Activated T-helper 1 cell treated with anti-CD3 and anti-CD28 coated beads, Interleukin-2, amount 50 U/mL, for 16 hours (primary cell): ENCODE measurements around the gene DCT.

Experiments used
- DNase-seq, 2 donors: peaks; one replicate each; pipeline ENCODE4 v3.0.0-alpha.2; 2020; ENCODE audit warnings: low read depth in 1 of 2, low spot score in 1 of 2

The DCT gene

GRCh38 chr13:94399812-94400211 lies 79.7 kb downstream of the DCT start:
- DNase-seq, result no peak

GRCh38 chr13:94395860-94396259 lies 83.6 kb downstream of the DCT start:
- no peak for DNase-seq

DNA sequence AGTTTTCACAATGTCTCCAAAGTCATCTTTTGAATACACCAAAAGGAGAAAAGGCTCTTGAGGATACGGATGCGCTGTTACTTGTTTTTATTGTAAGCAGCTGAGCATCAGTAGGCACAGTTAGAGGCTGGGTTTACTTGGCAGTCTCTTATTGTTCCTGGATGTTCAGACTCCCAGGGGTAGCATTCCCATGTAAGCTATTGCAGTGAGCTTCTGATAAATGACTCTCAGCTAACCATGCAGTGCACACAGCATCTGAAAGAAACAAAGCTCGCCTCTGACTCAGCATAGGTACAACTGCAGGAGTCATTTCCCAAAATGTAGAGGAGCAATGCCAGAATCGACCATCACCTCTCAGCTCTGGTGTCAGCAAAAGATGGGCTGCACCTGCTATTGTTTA lies 84.8 kb downstream of the DCT start:
- DNase-seq, result no peak

GRCh38 chr13:94390881-94391280 lies 88.6 kb downstream of the DCT start:
- DNase-seq, result no peak

DNA sequence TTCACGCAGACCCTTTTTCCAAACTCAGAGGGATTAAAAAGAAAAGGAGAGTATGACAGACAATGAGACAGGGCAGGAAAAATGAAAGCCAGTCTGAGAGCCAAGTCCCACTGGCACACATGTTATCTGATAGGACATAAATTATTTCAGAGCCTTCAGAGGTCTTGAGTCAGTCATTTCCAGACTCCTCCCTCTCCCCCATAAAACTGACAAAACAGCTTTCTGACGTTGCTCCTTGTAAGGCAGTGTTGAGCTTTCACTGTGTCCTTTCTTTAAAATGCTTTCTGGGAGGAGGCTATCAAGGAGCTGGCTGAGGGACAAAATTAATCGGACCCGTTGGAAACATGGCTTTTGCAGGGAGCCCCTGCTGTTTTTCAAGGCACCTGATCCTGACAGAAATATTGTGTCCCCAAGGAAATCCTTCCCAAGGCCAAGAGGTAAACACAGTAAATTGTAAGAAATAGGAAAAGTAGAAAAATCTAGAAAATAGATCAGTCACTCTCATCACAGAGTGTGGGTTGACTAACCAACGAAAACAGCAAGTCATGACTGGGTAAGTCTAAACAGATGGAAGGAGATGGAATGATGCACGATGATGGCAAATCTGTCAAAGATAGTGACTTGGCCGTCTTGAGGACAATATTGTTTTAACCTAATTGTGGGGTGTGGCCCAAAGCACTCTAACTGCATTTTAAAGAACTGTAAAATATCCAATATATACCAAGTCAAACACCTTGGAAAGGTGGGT lies 89.7 kb downstream of the DCT start:
- no peak for DNase-seq

DNA sequence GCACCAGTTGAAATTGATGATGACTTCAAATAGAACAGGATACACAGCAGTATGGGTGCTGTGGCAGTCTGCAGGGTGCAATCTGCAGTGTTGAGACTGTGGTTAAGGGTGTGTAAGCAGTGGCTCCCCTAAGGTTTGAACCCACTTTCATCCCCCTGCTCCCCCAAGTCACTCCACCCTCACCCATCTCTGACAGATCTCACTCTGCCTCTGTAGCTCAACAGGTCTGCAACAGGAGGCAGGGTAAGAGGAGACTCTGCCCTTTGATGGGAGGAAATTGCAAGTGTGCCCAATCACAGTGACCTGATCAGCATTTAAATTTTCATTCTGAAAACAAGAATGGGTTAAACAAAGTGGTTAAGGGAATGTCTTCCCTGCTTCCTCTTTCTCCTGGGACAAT lies 92.4 kb downstream of the DCT start:
- no peak for DNase-seq
